Islet precursor cell (in vitro differentiated cells): ENCODE data around the gene PROB1.
"Not testable (repeated sequence)": the region's sequence is repeated elsewhere in the genome, so short reads cannot be mapped to it uniquely, and the experiment has no call there.

Experiments used
- DNase-seq: peaks from one replicate; pipeline ENCODE4 v3.0.0-alpha.2; 2018

Gene PROB1

DNA sequence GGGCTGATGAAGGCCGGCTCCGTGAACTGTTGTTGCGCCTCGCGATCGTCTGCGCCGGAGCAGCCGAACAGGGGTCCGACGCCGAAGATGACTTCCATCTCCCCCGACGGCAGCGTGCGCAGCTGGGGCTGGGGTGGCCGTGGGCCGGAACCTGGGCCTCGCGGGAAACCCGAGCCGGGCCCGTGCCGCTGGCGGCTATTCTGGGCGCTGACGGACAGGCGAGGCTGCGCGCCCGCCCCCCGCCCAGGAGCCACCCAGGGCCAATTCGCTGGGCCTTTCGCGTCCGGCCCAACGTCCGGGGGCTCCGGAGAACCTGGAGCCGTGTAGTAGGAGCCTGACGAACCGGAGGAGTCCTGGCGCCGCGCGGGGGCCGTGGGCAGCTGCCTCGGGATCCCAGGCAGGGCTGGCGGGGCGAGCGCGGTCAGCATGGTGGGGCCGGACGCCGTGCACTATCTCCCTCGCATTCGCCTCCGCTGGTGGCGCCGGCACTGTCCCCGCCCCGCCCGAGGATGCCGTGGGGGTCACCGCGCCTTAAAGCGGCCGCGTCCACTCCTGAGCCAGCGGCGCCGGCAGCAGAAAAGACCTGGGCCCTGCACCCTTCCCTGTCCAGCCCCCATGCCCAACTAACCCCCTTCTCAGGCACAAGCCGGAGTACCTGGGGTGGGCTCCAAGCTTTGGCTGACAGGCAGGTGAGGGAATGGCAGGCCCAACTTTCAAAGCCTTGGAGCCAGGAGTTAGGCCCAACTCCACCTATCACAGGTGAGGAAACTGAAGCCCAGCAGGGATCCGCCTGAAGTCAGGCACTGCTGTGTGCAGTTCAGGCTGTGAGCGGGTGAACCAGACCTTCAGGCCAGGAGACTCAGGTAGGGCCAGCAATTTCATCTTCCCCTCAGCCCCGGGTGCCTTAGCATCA is at the start of gene PROB1:
Gene PROB1 (minus strand): TSS at position 451 of the 913 bp plus-strand sequence. CDS start 23 bp downstream, at position 428.
- no peak for DNase-seq

DNA sequence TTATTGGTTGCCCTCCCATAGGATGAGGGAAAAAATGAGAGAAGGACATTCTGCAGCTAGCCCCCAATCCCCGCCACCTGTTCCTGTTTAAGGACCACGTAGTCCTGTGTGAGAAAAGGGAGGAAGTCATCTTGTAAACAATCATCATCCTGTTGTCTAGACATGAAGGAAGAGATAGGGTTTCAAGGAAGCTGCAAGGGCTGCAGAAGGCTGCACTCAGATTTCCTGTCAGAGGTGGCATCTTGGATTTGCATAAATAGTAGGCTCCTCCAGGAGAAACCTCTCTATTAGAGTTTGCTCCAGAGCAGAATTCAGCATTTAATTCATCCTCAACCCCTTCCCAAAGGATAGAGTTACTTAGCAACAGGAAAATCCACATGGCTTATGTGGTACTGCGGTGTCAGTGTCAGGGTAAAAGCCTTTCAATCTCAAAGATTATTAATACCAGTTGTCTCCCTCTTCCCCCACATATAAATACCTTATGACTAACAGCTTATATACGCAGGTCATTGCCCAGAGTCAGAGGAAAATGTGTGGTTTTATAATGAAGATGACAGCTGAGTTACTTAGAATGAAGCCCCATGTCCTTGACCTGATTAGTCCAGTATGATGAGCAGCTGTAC is 49.0 kb upstream of the PROB1 start:
- DNase-seq, result no peak

DNA sequence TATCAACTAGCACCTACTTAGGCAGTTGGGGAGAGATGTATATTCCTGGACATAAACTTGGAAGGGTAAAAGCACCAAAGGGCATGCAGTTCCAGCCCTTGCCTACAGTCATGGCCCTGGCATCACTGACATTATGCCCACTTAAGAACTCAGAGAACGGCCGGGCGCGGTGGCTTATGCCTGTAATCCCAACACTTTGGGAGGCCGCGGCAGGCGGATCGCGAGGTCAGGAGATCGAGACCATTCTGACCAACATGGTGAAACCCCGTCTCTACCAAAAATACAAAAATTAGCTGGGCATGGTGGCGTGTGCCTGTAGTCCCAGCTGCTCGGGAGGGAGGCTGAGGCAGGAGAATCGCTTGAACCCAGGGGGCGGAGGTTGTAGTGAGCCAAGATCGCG is 45.5 kb upstream of the PROB1 start:
- DNase-seq, result not testable (repeated sequence)

- DNase-seq, result peak; percentile 96
These were observed 44.4 kb upstream of the PROB1 start, which contains the start of gene DNAJC18 for GRCh38 chr5:139439013-139439903. DNAJC18 (minus strand) TSS chr5:139439525; CDS start chr5:139439445, 80 bp downstream.

DNA sequence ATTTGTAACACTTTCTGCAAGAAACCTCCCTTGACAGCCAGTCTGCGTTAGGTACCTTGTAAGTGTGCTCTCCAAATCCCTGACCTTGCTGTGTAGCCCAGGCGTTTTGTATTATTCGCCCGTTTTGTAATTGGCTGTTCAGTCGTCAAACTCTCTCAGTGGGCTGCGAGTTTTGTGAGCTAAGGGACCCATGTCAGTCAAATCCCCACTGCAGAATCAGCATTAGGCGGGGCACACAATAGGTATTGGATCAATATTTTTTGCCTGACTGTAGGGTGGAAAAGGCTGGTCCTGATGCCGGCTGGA is 43.8 kb upstream of the PROB1 start:
- no peak for DNase-seq

GRCh38 chr5:139435676-139436075 is 40.8 kb upstream of the PROB1 start:
- DNase-seq, result no peak

DNA sequence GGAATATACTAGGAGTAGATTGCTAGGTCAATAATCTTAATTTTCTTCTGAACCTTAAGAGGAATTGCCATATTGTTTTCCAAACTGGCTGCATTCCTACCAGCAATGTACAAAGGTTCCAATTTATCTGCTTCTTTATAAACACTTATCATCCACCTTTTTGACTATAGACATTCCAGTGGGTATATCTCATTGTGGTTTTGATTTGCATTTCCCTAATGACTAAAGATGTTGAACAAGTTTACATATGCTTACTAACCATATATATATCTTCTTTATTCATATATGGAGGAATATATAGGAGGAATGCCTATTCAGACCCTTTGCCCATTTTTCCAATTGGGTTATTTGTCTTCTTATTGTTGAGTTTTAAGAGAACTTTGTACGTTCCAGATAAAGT is 36.8 kb upstream of the PROB1 start:
- no peak for DNase-seq

GRCh38 chr5:139430015-139430414 is 35.1 kb upstream of the PROB1 start:
- DNase-seq, result no peak

GRCh38 chr5:139426203-139426885 is 31.4 kb upstream of the PROB1 start:
- peak; percentile 60 for DNase-seq

GRCh38 chr5:139425497-139425896 is 30.6 kb upstream of the PROB1 start:
- no peak for DNase-seq

DNA sequence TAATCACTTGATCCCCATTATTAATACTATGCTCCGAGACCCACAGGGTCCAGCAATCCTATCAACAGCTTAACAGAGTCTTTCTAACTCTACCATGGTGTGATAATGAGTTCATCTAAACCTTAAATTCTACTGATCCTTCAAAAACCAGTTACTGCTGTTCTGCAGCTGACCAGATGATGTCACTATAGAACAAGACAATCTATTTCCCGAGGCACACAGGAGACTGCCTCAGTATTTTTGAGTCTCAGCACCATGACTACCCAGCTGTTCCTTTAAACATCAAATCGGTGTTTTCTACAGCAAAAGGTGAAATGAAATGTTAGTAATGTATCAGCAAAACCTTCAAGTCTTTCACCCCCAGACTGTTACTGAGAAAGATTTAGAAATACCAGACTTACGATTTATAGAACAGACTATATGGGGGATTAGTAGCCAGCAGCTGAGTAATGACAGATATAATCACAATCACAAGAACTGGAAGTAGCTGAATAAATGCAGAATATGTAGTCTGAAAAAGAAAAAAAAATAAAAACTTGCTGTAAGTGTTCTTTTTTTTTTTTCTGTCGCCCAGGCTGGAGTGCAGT is 27.5 kb upstream of the PROB1 start:
- DNase-seq, result peak; percentile 56

DNA sequence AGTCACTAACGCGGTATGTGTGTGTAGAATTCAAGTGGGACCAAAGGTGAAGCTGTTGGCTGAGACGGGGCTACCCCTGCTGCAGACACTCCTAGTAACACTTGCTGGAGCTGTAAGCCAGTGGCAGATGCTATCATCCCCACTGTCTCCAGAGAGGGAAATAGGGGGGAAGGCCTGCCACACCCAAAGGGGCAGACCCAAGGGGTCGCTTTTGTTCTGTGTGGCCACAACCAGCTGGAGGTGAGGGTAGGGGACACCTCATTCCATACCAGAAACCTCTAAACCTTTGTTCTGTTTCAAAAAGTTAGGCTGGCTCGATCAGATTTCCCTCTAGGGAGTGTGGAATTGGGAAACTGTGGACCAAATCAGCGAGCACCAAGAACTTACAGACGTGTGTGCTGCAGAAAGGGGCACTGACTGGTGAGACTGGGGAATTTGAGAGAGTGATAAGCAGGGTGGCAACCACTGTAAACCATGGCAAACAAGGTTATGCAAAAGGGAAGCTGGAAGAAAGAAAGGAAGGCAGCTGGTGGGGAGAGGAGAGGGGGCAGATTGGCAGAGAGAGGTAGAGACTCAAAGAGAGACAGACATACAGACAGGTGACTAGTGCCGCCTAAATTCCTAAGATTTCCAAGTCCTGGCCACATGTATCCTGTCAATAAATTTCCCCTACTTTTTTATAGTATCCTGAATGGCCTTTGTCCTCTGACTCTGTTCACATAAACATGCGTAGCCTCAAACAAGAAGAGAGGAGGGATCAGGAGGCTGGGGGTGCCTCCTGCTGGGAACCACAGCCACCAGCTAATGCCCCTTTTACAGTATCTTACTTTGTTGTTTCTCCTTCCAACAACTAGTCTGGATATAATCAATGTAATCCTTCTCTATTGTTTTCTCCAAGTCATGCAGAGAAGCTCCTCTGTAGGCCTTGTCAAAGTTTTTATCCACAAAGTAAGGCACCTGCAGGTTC is 24.6 kb upstream of the PROB1 start:
- DNase-seq, result peak; percentile 27

DNA sequence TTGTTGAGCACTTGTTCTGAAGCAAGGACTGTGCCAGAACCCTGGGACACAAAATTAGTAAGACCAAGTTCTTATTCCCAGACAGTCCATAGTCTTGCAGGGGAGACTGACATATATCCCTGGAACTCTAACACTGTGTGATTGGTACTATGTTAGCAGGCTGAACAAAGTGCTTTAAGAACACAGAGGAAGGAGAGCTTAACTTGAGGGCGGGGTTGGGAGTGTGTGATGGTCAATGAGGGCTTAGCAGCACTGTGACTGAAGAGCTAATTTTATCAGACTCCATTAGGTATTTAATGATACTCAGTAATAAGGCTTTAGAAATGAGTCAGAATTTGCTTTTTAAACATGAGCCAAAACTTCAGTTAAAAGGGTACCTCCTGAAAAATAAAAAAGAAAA is 23.9 kb upstream of the PROB1 start:
- peak; percentile 6 for DNase-seq

- peak; percentile 12 for DNase-seq
These were observed 22.3 kb upstream of the PROB1 start for GRCh38 chr5:139417214-139417613.

GRCh38 chr5:139416651-139417050 is 21.7 kb upstream of the PROB1 start:
- peak; percentile 35 for DNase-seq

DNA sequence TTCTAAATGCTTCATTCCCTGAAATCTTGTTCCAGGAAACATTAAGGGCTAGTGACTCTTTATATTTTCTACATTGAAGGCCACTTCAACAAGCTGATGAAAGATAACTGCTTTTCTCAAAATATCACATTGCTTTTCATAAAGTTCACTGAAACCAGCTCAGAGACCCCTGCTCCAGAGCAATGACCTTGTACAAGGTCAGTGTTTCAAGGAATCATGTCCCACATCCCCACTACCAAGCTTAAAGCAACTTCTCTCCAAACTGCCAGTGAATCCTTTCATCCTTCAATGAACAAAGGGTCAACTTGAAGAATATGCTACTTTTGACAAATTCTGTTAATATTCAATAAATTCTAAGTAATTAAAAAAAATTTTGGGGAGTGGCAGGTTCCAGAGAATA is 21.0 kb upstream of the PROB1 start:
- DNase-seq, result peak; percentile 4

DNA sequence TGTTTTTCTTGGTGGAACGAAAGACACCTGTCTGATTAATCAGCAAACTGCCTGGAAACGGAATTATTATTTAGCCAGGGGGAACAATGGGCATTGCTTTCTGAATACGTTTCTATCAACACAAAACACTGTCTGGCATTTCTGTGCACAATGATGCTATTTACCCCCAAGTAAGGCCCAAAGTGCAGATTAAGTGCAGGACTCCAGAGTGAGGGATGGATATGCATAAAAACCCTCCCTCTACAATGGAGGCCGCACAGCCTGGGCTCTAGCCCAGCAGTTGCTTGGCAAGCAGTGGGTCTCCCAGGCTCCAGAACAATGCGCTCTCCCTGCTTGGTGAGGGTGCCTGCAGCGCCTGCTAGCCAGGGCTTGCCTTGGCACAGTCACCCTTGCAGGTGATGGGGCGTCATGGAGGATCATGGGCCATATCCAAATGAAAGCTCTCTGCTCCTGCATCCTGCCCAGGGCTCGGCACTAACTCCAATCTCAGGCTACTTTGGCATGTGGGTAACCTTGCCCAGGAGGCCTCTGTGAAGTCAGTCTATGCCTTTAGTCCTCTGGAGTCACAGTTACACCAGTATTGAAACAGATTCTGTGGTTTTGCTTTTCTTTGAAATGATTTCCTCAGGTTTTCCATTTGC is 20.4 kb upstream of the PROB1 start:
- peak; percentile 29 for DNase-seq

- peak; percentile 24 for DNase-seq
These were observed 19.8 kb upstream of the PROB1 start for GRCh38 chr5:139414581-139415130.

GRCh38 chr5:139413963-139414362 is 19.1 kb upstream of the PROB1 start:
- DNase-seq, result no peak

GRCh38 chr5:139413153-139413552 is 18.2 kb upstream of the PROB1 start:
- peak; percentile 23 for DNase-seq
